Measurements from ENCODE around the gene CRAT.

DNA sequence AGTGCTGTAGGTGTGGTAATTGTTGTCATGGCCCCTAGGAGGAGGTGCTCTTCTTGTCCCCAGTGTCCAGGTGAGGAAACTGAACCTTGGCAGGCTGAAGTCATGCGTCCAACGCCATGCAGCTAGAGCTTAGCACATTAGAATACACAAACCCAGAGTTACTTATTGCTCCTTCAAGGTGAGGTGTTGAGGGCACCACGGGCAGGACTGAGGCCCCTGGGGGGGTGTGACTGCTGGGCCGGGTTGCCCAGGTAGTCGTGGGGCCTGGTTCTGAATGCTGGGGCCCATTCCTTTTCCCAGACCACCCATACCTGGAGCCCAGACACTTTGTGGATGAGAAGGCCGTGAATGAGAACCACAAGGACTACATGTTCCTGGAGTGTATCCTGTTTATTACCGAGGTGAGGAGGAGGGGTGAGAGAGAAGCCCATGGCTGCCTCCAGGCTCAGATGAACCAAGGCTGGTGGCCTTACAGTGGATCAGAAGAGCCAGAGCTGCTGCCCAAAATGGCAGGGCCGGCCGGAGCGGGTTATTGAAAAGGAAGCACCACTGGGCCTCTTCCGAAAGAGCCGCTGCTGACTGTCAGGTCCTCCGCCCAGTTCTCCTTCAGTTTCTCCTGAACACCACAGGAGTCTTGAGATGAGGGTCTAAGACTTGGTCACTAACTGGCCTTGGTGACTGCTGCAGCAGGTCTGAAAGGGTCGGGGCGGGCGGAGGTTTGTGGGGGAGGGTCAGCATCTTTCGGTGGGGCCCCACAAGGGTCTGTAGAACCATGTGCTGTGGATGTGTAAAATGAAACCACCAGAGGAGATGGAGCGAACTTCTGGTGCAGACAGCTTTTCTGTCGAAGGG, 26.9 kb upstream of the CRAT start:
- TF ChIP-seq EZH2 (IDR thresholded peaks at IDR 0.05; ENCODE audit: borderline replicate concordance, low read depth, low read length, severe bottlenecking), result no peak
- TF ChIP-seq CTCF (IDR thresholded peaks at IDR 0.05; ENCODE audit: borderline replicate concordance, extremely low read depth, low read length, poor library complexity, severe bottlenecking), result no peak
